Kidney (tissue), 14 donors: ENCODE results near the gene TSPAN12. TPM values are rescaled to one million over a fixed set of nuclear protein-coding genes. Genes with fewer than 3 reads are reported as not detected.

Source experiments
- DNase-seq, 5 donors: peaks; one replicate each; pipeline ENCODE4 v3.0.0-alpha.2; 2013 to 2020
- FAIRE-seq: peaks from 2 replicates; lab custom pipeline; 2012; peaks lifted over from hg19 to GRCh38; lab: Jason Lieb, UNC
- H3K27ac ChIP-seq, 2 donors: one replicate each; pipeline ENCODE4 v1.7.0; 2013; ENCODE audit warnings: low read depth in 2 of 2, low read length in 2 of 2, inconsistent platforms in 1 of 2
- H3K27me3 ChIP-seq: one replicate; pipeline ENCODE4 v1.7.1; 2013; ENCODE audit warnings: low read length, inconsistent platforms; ENCODE audit not compliant: control insufficient read depth, insufficient read depth
- H3K36me3 ChIP-seq, 3 donors: one replicate each; pipeline versions ENCODE4 v1.7.0 to v1.7.1; 2013; ENCODE audit warnings: low read length in 3 of 3, control low read depth in 1 of 3, inconsistent platforms in 1 of 3; ENCODE audit not compliant: insufficient read depth in 3 of 3, control insufficient read depth in 2 of 3
- H3K4me1 ChIP-seq, 3 donors: one replicate each; pipeline versions ENCODE4 v1.7.0 to v1.7.1; 2013; ENCODE audit warnings: low read length in 3 of 3, inconsistent platforms in 1 of 3, low read depth in 1 of 3; ENCODE audit not compliant: control insufficient read depth in 2 of 3, insufficient read depth in 2 of 3
- H3K4me3 ChIP-seq, 3 donors: one replicate each; pipeline versions ENCODE4 v1.7.0 to v1.8.1; 2013; ENCODE audit warnings: low read length in 3 of 3, control low read depth in 1 of 3, inconsistent platforms in 1 of 3
- H3K9ac ChIP-seq, 3 donors: one replicate each; pipeline versions ENCODE4 v1.7.0 to v1.7.1; 2013; ENCODE audit warnings: low read length in 3 of 3, control low read depth in 1 of 3, inconsistent platforms in 1 of 3
- H3K9me3 ChIP-seq, 3 donors: one replicate each; pipeline versions ENCODE4 v1.7.0 to v1.7.1; 2013; ENCODE audit warnings: low read length in 3 of 3, control low read depth in 1 of 3, inconsistent platforms in 1 of 3; ENCODE audit not compliant: control insufficient read depth in 2 of 3, insufficient read depth in 1 of 3
- CTCF ChIP-seq: IDR thresholded peaks from 3 replicates; pipeline ENCODE4 v1.5.1; 2012; ENCODE audit warnings: mild to moderate bottlenecking, moderate library complexity, borderline replicate concordance; ENCODE audit not compliant: insufficient read depth; ENCODE audit errors: extremely low read depth
- intact Hi-C: fragments of 100-400 bp; cut with DNase I; formaldehyde crosslinking; loops from one replicate; pipeline ENCODE4 v1.11.1; 2022
- polyA plus RNA-seq: library from polyadenylated mRNA; stranded (reverse); fragments of 350-450 nt; fragmentation: Illumina TruSeq; extraction: RNeasy Lipid Tissue Mini Kit (QIAGEN cat#74804); gene quantifications from one replicate; pipeline ENCODE4 v1.2.3, GENCODE V29; 2014; ENCODE audit warnings: low read depth, low replicate concordance; ENCODE audit not compliant: insufficient read depth
- total RNA-seq: library from RNA; stranded (reverse); fragmentation: NEBNext Ultra II Directional; extraction: Animal tissue kit (Norgen Biotek cat#: 25700); gene quantifications from one replicate; pipeline ENCODE4 v1.2.1, GENCODE V29; 2021
- donor health status: control.
- donor health status: control.
- donor health status: control.
- donor health status: control.
- donor health status: control.
- donor health status: DM: yes; HTN: yes; CAD: no.
- donor health status: Normal renal cell carcinoma (clear cell type).

Gene TSPAN12
- total and polyA plus RNA-seq, 2 donors from 2014 or later: 44.2 to 76.5 TPM

DNA sequence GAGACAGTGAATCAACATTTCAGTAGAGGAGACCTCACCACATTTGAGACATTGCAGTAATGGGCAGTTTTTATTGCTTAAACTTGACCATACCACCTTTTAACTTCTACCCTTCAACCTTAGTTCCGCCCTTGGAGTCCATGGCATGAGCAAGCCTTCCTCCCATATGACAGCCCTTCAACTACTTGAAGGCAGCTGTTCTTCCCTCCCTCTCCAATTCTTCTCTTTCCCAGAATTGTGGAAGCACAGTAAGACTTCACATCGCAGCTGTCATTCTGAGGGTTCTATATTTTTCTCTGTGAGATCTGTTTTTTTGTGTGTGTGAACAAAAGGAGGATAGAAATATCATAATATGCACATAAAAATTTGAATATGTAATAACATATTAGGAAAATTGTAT, 2.2 kb upstream of the TSPAN12 start:
- H3K27ac ChIP-seq: no peak overlapping the region
- no peaks in the 10 kb centered on the region for H3K9me3 ChIP-seq
- no peak for TF ChIP-seq CTCF
- no peak overlapping the region for H3K9ac ChIP-seq
- H3K36me3 ChIP-seq: no peaks in the 10 kb centered on the region
- FAIRE-seq: no peak
- no peak for DNase-seq
- intact Hi-C loops: no loop called here
- no peak overlapping the region for H3K4me3 ChIP-seq
- H3K27me3 ChIP-seq: no peaks in the 10 kb centered on the region
- peaks cover 4 to 5% (median 4%) of the 10 kb centered on the region in 3 donors for H3K4me1 ChIP-seq

DNA sequence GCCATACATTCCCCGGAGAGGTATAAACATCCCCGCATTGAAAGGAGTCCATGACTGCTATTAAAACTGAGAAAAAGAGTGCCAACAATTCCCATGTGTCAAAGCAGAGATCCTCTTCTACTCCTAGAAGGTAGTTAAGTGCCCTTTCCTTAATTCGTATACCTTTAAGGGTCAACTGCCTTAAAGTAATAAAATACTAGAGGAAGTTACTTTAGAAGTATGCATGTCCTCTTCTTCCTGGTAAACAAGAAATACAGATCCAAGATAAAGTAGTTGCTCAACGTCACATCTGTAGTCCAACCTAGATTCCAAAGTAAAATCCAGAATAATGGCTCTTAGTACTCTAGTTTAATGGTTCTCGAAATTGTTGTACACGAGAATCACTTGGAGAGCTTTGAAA, 1.5 kb upstream of the TSPAN12 start:
- H3K4me3 ChIP-seq: no peak overlapping the region
- FAIRE-seq (no peak), DNase-seq (no peak)
- H3K4me1 ChIP-seq: peaks cover 0 to 4% (median 2%) of the 10 kb centered on the region in 3 donors
- no peaks in the 10 kb centered on the region for H3K9me3 ChIP-seq
- no peak overlapping the region for H3K9ac ChIP-seq
- intact Hi-C loops: no loop called here
- no peak overlapping the region for H3K27ac ChIP-seq
- TF ChIP-seq CTCF: no peak
- H3K27me3 ChIP-seq: no peaks in the 10 kb centered on the region
- no peaks in the 10 kb centered on the region for H3K36me3 ChIP-seq

GRCh38 chr7:120856621-120857352, 1.2 kb downstream of the TSPAN12 start:
- H3K9ac ChIP-seq: peak overlapping the region in 2 of 3 donors; percentile 67 to 70
- intact Hi-C loops: no loop called here
- FAIRE-seq: no peak

More at GRCh38 chr7:120856621-120857352, 1.2 kb downstream of the TSPAN12 start:
- Histone ChIP-seq H3K9me3 (no peaks in the 10 kb centered on the region), H3K27me3 (no peaks in the 10 kb centered on the region), H3K4me3 (peak overlapping the region; percentile 84 to 85 (median 84)), H3K4me1 (peaks cover 0 to 4% (median 2%) of the 10 kb centered on the region in 3 donors), H3K36me3 (no peaks in the 10 kb centered on the region), H3K27ac (peak overlapping the region; percentile 6 to 53)
- DNase-seq: peak; percentile 78 to 89 (median 88)
- no peak for TF ChIP-seq CTCF
